ENCODE measurements around the gene BLM.

BLM gene

DNA sequence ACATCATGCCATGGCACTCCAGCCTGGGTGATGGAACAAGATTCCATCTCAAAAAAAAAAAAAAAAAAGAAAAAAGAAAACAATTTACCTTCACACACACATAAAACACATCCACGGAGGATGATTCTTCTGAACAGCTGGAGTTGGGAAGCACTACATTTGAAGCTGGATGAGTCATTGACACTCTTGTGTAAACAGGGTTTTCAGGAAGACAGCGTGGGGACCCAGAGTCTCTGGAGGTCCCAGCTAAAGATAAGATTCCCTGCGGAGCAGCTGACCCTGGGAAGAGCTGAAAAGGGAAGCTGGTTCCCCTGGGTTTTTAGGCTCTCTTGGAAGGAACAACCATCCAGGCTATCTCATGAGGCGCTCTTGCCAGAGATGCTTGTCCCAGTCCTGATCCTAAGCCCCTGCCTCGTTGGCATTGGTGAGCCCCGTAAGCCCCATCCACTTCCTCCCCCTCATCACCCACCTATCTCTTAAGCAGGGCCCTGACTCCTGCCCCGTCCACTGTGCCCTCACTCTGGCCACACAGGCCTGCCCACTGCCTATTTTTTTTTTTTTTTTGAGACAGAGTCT is 119.2 kb downstream of the BLM start:
- no peak for TF ChIP-seq CTCF (IDR thresholded peaks at IDR 0.05; ENCODE audit: low read depth, low read length)
- TF ChIP-seq MYC (IDR thresholded peaks at IDR 0.05; ENCODE audit: low read depth, low read length): no peak
- TF ChIP-seq, protein P1, sequence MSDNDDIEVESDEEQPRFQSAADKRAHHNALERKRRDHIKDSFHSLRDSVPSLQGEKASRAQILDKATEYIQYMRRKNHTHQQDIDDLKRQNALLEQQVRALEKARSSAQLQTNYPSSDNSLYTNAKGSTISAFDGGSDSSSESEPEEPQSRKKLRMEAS (IDR thresholded peaks at IDR 0.05; ENCODE audit: low read depth, low read length): no peak
- no peak for TF ChIP-seq POLR2A (IDR thresholded peaks at IDR 0.05; ENCODE audit: extremely low read depth, insufficient read length)
- H3K4me3 ChIP-seq (ENCODE audit: low read depth, low read length): no peak overlapping the region
- DNase-seq (ENCODE audit: low read depth): peak; percentile 57

DNA sequence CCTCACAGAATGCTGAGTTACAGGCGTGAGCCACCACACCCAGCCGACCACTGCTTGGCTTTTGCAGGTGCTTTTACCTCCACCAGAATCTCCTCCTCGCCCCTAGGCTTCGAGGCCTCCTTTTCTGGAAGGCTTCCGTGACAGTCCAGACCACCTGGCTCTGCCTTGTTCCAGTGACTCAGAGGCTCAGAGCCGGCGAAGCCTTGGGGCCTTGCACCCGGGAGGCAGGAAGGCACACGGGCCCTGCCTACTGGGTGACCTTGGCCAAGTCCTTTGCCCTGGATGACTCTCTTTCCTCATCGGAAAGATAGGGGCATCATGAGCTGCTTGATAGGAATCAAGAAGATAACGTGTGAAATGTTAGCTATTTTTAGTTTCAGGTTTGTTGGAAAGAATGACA is 119.9 kb downstream of the BLM start:
- DNase-seq (ENCODE audit: low read depth): no peak
- TF ChIP-seq MYC (IDR thresholded peaks at IDR 0.05; ENCODE audit: low read depth, low read length) (no peak), CTCF (IDR thresholded peaks at IDR 0.05; ENCODE audit: low read depth, low read length) (no peak), POLR2A (IDR thresholded peaks at IDR 0.05; ENCODE audit: extremely low read depth, insufficient read length) (no peak)
- TF ChIP-seq, protein P1 (IDR thresholded peaks at IDR 0.05; ENCODE audit: low read depth, low read length): no peak
- no peak overlapping the region for H3K4me3 ChIP-seq (ENCODE audit: low read depth, low read length)

- no peak for TF ChIP-seq POLR2A (IDR thresholded peaks at IDR 0.05; ENCODE audit: extremely low read depth, insufficient read length)
- no peak for TF ChIP-seq CTCF (IDR thresholded peaks at IDR 0.05; ENCODE audit: low read depth, low read length)
- TF ChIP-seq, protein P1 (IDR thresholded peaks at IDR 0.05; ENCODE audit: low read depth, low read length): no peak
- no peak for TF ChIP-seq MYC (IDR thresholded peaks at IDR 0.05; ENCODE audit: low read depth, low read length)
- H3K4me3 ChIP-seq (ENCODE audit: low read depth, low read length): no peak overlapping the region
- DNase-seq (ENCODE audit: low read depth): no peak
Measured at GRCh38 chr15:90838139-90838538, 121.0 kb downstream of the BLM start.

DNA sequence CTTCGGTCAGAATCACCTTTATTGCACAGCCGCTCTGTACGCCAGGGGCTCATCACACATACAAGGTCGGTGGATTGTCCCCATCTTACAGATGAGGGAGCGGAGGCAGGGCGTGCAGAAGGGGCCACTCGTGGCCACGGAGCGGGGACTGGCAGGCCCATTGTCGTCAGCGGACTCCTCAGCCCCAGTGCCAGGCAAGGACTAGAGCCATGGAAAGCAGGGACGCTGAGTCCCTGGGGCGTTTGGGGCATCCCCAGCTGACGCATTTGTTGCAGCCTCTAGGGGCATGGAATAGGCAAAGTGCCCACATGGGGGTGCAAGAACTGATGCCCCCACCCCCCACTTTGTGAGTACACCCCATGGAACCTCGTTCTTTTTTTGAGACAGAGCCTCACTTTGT is 121.4 kb downstream of the BLM start:
- TF ChIP-seq, protein P1 (IDR thresholded peaks at IDR 0.05; ENCODE audit: low read depth, low read length): no peak
- TF ChIP-seq CTCF (IDR thresholded peaks at IDR 0.05; ENCODE audit: low read depth, low read length) (no peak), MYC (IDR thresholded peaks at IDR 0.05; ENCODE audit: low read depth, low read length) (no peak), POLR2A (IDR thresholded peaks at IDR 0.05; ENCODE audit: extremely low read depth, insufficient read length) (no peak)
- H3K4me3 ChIP-seq (ENCODE audit: low read depth, low read length): no peak overlapping the region
- DNase-seq (ENCODE audit: low read depth): no peak

DNA sequence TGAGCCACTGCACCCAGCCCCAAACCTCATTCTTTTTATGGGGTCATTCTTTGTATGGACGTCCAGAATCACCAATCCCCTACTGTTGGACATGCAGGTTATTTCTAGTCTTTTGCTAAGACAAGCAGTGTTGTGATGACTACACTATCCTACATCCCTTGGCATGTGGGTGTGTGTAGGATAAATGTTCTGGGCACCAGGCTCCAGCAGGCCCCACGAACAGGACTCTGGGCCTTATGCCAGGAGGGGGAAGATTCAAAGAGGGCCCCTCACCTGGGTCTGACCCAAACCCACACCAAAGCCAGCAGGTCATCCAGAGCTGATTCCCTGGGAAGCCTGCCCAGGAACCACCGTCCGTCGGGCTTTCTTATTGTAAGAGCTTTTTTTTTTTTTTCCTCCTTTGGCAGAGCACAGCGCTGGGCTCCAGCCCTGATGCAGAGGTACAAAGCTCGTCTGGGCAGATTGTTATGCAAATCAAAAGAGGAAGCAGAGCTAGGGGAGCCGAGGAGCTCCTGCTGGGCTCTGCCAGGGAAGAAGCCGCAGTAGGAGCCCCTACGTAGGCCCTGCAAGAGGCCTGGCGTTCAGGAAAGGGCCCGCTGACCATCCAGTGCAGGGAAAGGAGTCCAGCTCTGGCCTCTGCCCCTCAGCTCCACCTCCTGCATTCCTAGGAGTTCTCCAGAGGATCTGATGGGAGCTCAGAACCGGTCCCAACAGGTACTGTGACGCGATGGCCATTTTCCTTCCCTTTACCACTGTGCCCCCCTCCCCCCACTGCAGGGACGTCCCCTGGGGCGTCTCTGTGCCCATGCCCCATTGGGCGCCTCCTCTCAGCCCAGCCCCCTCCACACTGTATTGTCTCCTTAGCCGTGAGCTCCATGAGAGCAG is 122.3 kb downstream of the BLM start:
- TF ChIP-seq POLR2A (IDR thresholded peaks at IDR 0.05; ENCODE audit: extremely low read depth, insufficient read length) (no peak), MYC (IDR thresholded peaks at IDR 0.05; ENCODE audit: low read depth, low read length) (peak; percentile 6; the same call in 1 of the 2 replicates), CTCF (IDR thresholded peaks at IDR 0.05; ENCODE audit: low read depth, low read length) (no peak)
- peak overlapping the region; percentile 49 for H3K4me3 ChIP-seq (ENCODE audit: low read depth, low read length)
- DNase-seq (ENCODE audit: low read depth): peak; percentile 95

Measured in NB4 (cell line).